Inflammatory macrophage treated with lipopolysaccharide for 1 hour (primary cell): ENCODE measurements around the gene AMIGO1.

Source experiments
- DNase-seq, 2 donors: peaks; one replicate each; pipeline ENCODE4 v3.0.0-alpha.2; 2020 to 2022

AMIGO1 gene

DNA sequence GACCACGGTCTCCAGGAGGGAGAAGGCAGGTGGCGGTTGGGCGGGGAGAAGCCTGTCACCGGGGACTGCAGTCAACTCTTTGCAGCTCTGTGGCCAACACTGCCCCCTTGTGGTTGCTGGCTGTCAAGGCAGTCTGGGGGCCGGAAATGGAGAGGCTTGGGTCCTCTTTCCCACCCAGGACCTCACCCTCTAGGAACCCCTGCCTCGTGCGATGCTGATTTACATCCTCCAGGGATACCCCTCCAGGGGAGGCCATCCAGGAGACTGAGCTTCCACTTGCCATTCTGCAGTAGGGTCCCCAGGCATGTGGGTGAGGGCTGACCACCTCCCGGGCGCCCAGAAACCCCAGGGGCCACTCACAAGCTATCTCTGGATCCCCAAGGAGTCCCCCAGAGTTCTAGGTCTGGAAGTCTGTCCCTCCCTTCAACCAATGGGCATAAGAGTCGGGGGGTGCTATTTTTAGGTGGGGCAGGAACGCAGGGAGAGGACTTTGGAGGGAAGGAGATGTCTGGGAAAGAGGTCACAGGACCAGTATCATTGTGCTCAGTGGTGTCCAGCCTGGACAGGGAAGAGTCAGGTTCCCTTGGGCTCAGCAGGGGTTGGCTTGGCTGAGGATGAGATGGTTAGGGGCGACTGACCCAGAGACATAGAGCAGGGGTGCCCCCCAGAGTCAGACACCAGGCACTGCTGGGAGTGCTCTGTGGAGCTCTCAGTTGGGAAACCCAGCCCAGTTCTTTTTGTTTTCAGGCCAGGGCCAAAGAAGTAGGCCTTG, 23.0 kb upstream of the AMIGO1 start:
- DNase-seq, result peak; percentile 52 to 93

DNA sequence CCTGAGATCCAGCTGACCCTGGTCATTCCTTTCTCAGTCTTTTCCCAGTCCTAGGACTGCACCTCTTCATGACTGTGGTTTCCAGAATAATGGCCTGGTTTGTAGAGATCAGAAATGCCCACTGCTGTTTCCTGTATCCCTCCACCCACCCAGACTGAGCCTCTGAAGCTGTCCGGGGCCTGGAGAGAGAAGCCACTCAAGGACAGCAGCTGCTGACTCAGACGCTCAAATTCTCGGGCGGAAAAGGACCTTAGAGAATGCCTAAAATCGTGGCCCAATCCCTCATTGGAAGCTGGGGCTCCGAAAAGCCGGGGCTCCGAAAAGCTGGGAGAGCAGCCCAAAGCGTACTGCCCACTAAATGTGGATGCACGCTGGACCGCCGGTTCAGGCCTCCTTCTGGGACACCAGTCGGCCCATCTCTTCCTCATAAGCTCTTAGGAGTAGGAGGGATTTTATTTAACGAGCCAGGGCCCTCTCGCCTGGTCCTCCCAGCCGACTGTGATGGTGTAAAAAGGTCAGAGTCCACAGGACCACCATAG, 22.4 kb upstream of the AMIGO1 start:
- no peak for DNase-seq

DNA sequence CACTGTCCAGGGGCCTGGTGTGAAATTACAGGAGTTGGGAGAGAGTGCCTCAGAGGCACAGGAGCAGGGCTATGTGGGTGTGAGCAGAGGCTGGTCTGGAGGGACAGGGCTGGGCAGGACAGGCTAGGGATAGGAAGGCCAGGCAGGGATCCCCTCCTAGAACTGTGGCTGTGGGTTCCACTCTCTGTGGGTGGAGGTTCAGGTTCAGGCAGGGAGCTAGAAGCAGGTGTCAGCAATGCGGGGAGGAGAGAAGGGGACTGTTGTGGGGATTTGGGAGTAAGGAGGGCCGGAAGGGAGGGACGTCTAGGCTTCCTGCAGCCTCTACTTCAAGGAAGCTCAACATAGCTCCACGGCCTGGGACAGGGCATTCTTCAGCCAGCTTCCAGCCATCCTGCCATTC, 21.9 kb upstream of the AMIGO1 start:
- no peak for DNase-seq

DNA sequence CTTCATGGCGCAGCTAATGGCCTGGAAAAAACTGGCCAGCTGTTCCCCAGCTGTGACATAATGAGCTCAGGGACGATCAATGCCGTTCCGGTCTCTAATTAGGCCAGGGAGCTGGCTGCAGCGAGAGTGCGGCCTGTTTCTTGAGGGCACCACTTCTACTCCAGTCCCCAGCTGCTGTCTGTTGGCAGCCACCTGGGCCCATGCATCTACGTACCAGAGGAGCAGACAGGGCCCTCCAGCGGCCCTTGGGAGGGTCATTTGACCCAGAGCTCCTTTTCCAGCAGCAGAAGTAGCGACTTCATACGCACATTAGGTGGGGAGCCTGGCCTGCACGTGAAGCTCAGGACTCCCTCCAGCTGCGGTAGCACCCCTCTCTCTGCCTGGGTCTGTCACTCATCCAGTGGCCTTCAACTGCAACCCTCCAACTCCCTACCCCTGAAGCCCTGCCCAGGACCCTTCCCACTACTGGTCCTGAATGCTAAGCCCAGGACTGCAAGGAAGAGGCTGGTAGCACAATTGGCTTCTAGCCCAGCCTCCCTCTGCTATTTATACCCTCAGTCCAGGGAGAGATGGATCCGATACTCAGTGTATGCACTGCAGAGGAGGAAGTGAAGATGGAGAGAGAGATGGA, 21.0 kb upstream of the AMIGO1 start:
- no peak for DNase-seq

DNA sequence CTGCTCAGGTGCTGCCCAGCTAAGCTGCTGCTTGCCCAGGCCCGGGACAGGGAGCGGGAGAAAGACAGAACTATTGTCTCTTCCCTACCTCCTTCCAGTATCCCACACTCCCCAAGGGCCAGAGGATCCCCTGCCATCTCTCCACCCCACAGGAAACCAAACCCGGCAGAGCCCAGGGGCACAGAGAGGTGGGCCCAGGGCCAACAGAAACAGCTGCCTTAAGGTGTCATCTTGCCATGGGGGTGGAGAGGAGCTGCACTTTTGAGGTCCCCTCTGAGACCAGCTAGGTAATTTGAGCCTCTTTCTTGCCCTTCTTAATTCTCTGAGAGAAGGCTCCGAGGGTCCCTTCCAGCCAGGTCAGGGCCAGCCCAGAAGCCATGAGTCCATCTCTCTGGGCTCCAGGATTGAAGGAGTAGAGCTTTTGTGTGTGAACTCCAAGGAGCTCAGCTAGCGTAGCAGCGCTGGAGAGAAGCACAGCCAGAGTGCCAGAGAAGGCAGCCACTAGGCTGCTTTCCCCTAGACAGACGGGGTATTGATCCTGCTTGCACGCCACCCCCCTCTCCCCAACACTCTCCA, 20.4 kb upstream of the AMIGO1 start:
- DNase-seq, result no peak

DNA sequence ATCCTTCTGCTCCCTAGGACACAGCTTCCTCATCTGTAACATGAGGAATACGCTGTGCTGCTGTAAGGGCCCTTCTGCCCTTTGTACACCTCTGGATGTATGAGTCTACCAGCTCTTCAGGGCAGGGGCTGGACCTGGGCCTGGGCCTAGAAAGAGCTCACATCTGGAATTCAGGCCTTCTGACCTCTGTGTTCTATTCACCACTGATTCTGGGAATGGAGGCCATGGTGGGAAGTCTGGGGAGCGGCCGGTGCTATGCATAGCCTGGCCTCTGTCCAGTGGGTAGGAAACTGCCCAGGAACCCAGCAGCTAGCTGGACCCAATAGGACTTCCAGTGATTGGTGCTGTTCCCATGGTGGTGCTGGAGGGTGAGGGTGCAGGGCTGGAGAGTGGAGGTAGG, 19.2 kb upstream of the AMIGO1 start:
- no peak for DNase-seq

DNA sequence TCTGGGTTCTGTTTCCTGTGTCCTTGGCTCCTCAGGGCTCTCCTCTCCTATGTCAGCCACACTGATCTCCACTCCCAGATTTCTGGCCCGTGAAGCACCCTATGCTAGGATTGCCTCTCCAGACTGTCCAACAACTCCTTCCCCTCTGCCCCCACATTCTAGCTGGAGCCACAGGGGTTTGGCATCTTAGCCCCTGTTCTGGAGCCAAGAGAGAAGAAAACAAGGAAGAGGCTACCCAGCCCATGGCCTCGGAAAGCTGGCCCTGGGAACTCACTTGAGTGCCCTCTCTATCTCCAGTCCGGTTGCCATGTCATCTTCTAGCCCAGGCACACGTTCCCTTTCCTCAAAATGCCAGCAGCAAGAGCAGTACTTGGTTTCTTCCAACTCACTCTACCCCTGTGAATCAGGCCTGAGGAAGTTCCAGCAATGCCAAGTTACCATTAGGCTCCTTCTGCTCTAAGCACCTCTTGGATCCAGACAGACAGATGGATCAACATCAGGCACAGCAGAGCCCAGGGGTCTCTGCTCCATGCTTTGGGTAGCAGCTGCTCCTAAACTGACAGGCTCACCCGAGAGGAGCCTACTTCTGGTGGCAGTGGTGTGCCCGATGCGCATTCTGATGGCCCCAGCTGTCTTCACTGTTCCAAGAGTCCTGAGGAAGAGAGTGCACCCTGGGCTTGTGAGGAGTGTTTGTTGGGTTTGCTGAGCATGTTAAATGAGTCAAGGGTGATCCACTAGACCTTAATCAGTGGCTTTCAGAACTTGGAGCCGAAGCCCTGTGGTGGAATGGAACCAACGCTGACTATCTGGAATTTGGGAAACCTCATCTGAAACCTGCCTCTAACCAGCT, 18.5 kb upstream of the AMIGO1 start:
- no peak for DNase-seq

DNA sequence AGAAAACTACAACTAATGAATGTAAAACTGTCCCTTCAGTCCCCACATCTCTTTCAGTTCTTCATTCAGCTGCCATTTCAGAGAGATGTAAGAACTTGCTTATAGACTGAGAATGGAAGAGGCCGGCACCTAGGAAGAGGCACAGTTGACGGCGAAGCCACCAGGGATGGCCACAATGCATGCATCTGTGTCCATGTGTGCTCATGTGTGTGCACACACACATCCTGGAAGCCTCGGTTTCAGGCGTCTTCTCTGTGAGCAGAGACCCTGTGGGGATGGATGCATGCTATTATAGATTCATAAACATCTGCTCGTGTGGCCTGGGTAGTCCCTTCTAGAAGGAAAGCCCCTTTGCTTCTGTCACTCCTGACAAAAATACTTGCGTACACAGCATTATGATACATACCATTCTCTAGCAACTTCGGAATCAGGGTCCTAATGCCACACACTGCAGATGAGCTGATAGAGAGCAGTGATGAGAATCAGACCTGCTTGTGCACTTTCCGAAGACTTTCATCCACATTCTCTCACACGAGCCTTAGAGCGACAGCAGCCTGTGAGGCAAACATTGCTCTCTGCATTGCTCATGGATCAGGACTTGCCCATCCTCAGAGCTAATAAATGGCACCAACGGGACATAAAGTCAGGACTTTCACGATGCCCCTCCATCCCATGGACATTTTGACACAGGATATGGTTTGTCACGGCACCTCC, 17.7 kb upstream of the AMIGO1 start:
- no peak for DNase-seq

DNA sequence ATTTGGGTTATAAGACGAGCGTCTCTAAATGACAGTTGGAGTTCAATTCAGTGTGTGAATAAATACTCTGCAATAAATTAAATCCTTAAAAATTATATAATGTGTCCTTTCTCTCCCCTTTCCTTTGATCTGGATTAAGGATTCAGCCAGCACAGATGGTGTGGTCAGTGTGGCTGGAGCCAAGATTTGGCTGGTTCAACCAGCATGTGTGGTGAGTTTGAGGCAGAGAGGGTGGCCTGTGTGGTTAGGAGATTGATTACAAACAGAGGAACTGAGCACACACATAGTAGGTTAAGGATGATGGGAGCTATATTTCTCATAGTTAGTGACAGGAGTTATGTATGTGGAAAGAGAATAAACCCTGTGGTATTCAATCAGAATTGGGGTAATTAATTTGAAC, 14.2 kb upstream of the AMIGO1 start:
- DNase-seq, result no peak

DNA sequence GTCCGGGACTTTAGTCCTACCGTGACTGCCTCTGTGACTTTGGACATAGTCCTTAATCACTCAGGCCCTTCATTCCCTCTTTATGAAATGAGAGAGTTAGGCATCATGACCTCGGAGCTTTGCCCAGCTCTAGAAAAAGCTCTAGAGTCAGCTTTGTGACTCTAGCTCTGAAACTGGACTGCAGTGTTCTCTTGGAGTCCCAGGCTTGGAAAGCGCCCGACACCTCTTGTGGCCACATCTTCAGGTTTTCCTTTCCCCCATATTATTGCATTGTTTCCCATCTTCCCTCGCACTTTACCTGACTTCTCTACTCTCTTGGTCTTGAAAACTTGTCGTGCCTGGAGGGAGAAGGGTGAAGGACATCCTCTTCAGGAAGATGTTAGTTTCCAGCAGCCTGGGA, 12.5 kb upstream of the AMIGO1 start:
- DNase-seq, result no peak

DNA sequence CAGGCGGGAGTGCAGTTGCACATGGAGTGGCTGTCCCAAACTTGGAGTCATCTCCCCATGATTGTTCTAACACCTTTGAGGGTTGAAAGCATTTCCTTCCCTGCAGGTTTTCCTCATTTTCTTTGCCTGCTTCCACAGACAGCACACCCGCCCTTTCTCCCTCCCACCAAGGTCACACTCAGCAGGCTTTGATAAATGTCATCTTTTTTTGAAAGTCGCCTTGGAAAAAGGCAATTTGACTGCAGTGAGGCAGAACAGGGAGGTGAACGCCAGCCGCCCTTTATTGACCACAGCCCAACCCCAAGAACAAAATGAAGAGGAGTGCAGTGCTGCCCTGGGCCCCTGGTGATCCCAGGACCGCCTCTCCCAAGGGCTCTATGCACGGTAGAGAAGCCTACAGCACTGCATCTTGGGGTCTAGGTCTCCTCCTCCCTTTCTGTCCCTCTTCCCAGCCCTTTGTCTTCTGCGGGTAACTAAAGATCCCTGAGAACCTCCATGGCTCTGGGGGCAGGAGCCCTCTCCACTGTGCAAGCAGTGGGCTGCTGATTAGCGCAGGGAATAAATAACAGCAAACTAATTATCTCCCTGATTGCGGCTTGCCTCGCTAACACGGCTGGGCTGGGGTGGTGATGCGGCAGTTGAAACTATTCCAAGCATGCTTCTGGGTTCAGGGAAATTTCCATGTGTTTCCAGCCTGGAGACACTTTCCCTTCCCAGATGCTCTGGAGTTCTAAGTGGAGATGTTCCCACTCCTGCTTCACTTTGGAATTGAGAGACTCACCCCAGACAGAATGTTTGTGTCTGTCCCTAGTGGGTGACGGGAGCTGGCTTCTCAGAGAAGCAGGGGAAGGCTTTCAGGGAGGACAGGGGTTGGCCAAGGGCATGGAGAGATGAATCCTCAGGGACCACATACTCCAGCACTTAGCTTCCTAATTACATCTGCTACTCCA, 11.8 kb upstream of the AMIGO1 start:
- DNase-seq, result no peak

DNA sequence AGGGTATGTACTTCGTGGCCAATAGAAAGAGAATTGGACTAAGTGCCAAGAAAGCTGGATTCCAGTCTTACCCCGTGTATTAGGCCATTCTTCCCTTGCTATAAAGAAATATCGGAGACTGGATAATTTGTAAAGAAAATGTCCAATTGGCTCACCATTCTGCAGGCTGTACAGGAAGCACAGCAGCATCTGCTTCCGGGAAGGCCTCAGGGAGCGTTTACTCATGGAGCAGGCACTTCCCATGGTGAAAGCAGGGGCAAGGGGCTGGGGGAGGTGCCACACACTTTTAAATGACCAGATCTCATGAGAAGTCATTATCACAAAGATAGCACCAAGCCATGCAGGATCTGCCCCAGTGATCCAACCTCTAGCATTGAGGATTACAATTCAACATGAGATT, 7.8 kb upstream of the AMIGO1 start:
- DNase-seq, result no peak

DNA sequence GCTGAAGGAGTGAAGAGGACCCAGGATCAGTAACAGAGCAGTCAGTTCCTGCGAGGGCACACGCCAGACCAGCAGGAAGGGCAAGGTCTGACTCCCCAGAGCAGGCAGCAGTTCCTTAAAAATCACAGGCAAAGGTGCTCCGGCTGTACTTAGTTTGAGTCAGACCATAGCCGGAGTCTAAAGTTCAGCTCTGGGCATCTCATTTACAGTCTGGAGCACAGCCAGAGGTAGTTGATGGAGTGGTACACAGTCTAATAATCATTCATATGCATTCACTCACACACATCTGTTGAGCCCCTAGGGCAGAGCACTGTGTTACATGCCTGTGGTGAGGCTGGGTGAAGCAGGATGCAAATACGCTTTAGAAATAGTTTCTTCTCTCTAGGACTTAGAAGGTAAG, 7.3 kb upstream of the AMIGO1 start:
- no peak for DNase-seq

DNA sequence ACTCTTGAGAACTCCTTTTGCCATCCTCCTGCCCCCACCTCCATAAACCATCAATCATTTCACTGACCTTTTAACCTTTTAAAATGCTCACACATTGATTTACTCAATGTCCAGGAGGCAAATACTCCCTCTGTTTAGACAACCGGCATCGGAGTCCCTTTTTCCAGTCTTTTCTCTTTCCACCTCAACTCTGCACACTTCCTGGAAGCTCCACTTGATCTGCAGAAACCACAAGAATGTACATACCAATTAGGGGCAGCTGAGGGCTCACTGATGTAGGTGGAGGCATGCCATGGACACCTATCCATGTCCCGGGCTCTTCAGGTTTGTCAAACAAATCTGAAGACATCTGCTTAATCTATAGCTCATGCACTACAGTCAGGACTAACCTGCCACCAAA, 5.3 kb upstream of the AMIGO1 start:
- DNase-seq, result no peak

DNA sequence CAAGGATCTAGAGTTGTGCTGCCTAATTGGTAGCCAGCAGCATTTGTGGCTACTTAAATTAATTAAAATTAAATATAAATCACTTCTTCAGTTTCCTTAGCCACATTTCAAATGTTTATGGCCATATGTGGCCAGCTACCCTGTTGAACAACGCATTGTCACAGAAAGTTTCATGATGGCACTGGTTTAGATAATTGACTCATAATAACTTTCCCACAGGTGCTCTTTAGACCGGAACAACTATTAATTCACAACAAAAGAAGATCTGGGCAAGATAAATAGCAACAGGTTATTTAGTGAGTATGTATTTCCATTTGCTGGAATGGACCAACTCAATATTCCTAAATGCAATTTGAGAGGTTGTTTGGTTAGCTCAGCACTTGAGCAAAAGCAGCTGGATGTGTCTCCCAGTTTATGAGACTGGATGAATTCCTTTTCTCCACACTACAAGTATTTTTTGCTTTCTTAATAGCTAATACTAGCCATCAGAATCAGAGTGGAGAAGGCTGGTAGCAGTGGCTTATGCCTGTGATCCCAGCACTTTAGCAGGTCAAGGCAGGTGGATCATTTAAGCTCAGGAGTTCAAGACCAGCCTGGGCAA, 3.7 kb upstream of the AMIGO1 start:
- DNase-seq, result no peak

DNA sequence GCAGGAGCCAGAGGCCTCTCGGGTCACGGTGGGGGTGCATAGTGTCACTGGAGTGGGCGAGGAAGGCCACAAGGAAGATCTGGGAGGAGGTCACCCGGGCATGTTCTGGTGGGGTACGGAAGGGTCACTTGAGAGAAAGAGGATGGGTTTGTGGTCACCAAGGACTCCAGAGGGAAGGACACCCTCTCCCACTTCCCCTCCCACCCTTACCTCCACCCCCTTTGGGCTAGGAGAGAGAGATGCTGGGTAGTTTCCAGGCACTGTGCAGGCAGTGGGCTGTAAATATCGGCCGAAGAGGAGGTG, 703 bp downstream of the AMIGO1 start:
- DNase-seq, result no peak

DNA sequence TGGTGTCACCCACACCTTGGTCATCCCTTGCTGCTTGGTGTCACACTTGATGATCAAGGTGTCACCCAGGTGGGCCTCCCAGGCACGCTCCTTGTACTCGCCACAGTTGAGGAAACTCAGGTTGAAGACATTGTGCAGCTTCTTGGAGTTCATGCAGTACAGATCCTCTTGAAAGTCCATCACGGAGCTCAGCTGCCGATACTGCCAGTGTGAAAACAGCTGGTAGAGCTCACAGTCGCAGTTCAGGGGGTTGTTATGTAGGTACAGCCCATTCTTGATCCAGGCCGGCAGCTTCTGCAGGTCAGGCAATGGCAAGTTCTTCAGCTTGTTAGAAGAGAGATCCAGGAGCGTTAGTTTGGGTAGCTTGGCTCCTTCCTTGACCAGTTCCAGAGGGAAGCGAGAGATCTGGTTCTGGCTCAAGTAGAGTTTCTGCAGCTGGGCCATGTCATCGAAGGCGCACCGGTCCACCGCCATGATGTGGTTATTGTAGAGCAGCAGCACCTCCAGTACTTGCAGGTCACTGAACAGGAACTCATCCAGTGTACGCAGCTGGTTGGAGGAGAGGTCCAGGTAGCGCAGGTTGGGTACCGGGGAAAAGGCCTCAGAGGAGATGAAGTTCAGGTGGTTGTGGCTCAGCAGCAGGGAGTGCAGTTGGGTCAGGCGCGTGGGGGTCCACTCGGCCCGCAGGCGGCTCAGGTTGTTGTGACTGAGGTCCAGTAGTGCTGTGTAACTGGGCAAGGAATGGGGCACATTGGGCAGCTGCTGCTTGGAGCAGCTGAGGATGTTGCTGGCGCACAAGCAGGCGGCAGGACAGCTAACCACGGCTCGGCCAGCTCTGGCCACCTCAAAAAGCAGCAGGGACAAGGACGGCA, 1.3 kb downstream of the AMIGO1 start:
- DNase-seq, result no peak

DNA sequence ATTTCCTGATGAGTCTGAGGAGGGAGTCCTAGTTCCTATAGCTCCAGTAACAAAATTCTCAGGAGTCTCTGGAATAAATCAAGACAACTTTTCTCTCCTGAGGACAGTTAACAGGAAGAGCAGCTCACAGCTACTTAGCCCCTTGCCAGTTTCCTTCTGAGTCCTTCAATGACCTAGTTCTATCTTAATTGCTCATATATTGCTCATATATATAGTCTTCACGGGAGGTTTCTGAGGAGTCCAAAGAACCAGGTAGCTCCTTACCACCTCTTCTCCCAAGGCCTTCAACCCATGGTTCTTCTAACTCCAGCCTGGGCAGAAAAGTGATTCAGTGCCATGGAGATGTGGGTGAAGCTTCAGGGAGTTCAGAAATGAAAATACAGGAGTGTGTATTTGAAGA, 4.6 kb downstream of the AMIGO1 start:
- no peak for DNase-seq

DNA sequence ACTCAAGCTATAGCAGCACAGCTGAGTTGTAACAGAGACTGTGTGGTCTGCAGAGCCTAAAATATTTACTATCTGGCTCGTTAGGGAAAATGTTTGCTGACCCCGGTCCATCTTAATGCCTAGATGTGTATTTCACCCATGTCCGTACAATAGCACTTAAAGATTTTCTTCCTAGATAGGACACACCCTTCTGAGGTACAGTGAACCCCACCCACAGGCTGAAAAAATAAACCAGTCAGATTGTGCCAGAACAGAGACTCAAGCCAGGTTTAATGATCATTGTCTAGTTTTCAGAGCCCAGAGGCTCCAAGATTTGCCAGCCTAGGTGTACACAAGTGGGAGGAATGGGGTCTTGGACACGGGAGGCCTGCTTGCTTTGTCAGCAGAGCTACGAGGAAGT, 5.6 kb downstream of the AMIGO1 start:
- no peak for DNase-seq

DNA sequence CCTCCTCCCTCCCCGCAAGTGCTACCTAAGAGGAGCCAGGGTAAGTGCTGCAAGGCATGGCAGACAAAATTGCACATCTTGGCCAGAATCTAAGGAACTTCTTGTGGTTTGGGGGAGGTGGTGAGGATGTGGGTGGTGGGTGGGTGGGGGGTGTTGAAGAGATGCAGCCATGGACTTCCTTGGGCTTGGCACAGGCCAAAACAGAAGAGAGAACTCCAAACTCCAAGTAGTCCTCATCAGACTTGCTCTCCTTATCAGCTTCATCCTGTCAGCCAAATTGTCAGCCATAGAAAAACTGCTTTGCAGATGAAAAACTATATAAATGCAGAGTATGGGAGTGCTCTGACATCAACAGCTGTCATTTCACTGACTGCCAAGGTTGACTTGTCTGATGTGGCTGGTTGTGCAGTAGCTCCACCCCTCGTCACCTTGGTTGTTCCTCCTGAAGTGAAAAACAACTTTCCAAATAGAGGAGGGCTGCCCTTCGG, 7.1 kb downstream of the AMIGO1 start:
- no peak for DNase-seq
